Lung microvascular endothelial cell (primary cell): ENCODE data around the gene LTA. TPM values are rescaled to one million over a fixed set of nuclear protein-coding genes. Genes with fewer than 3 reads are reported as not detected.

Source experiments
- DNase-seq, 2 donors: peaks; one replicate each; pipeline versions ENCODE4 v3.0.0 to v3.0.0-alpha.2; 2010; ENCODE audit warnings: low read depth in 2 of 2
- total RNA-seq: library from RNA; depleted of rRNA; stranded (reverse); fragments of >200 nt; gene quantifications from 2 replicates; pipeline ENCODE4 v1.2.1, GENCODE V29; 2014

Gene LTA
- not detected in 2 replicates for total RNA-seq

- no peak for DNase-seq
Observed at GRCh38 chr6:31572041-31572911, at the start of gene LTA. Gene LTA (plus strand): TSS chr6:31572289. CDS start chr6:31572743, 454 bp downstream.

- no peak for DNase-seq
Observed at GRCh38 chr6:31525553-31525931, 46.5 kb upstream of the LTA start.

- peak; percentile 26 to 89 for DNase-seq
Observed at GRCh38 chr6:31525932-31526591, 46.0 kb upstream of the LTA start.

- DNase-seq = no peak
Observed at GRCh38 chr6:31528307-31528777, 43.7 kb upstream of the LTA start.

GRCh38 chr6:31528821-31529328 lies 43.2 kb upstream of the LTA start, which contains the start of gene MCCD1:
Gene MCCD1 (plus strand): TSS chr6:31528962. CDS start chr6:31529015, 53 bp downstream.
- DNase-seq = no peak

GRCh38 chr6:31529329-31530150 lies 42.5 kb upstream of the LTA start:
- no peak for DNase-seq

GRCh38 chr6:31530659-31531058 lies 41.4 kb upstream of the LTA start:
- no peak for DNase-seq

GRCh38 chr6:31531162-31531561 lies 40.9 kb upstream of the LTA start:
- no peak for DNase-seq

- DNase-seq = no peak
Observed at GRCh38 chr6:31531771-31532643, 40.1 kb upstream of the LTA start.

- DNase-seq = no peak
Observed at GRCh38 chr6:31532644-31533454, 39.2 kb upstream of the LTA start.

GRCh38 chr6:31533455-31533841 lies 38.6 kb upstream of the LTA start:
- DNase-seq = no peak

- no peak for DNase-seq
Observed at GRCh38 chr6:31534011-31534410, 38.1 kb upstream of the LTA start.

GRCh38 chr6:31534521-31535040 lies 37.5 kb upstream of the LTA start:
- DNase-seq = no peak

- no peak for DNase-seq
Observed at GRCh38 chr6:31535538-31536324, 36.4 kb upstream of the LTA start.

GRCh38 chr6:31538805-31539400 lies 33.2 kb upstream of the LTA start:
- DNase-seq = no peak

- no peak for DNase-seq
Observed at GRCh38 chr6:31540640-31541039, 31.4 kb upstream of the LTA start.

GRCh38 chr6:31541059-31541657 lies 30.9 kb upstream of the LTA start:
- DNase-seq = peak; percentile 45 to 73
